ENCODE results near the gene ZNF883.
"Not testable (repeated sequence)": the region's sequence is repeated elsewhere in the genome, so short reads cannot be mapped to it uniquely, and the experiment has no call there.

ZNF883 gene

GRCh38 chr9:113011911-113012381 is at the start of gene ZNF883:
Gene ZNF883 (minus strand): TSS chr9:113012192.
- peak; percentile 78 for DNase-seq

GRCh38 chr9:113061072-113061850 is 49.3 kb upstream of the ZNF883 start:
- DNase-seq, result not testable (repeated sequence)

- DNase-seq, result not testable (repeated sequence)
These were observed 47.7 kb upstream of the ZNF883 start for GRCh38 chr9:113059581-113060284.

GRCh38 chr9:113057193-113057592 is 45.2 kb upstream of the ZNF883 start:
- peak; percentile 29 for DNase-seq

GRCh38 chr9:113056191-113057106 is 44.5 kb upstream of the ZNF883 start, which contains the start of gene ZFP37:
Gene ZFP37 (minus strand): TSS chr9:113056724. CDS start chr9:113056688, 36 bp downstream.
- peak; percentile 89 for DNase-seq

- peak; percentile 36 for DNase-seq
These were observed 31.1 kb upstream of the ZNF883 start for GRCh38 chr9:113042884-113043657.

GRCh38 chr9:113026200-113026599 is 14.2 kb upstream of the ZNF883 start:
- no peak for DNase-seq

GRCh38 chr9:113018247-113018646 is 6.3 kb upstream of the ZNF883 start:
- no peak for DNase-seq

GRCh38 chr9:113012492-113012891 is 500 bp upstream of the ZNF883 start:
- DNase-seq, result peak; percentile 24

- DNase-seq, result peak; percentile 4
These were observed 6.2 kb downstream of the ZNF883 start for GRCh38 chr9:113005777-113006176.

- peak; percentile 6 for DNase-seq
These were observed 14.6 kb downstream of the ZNF883 start for GRCh38 chr9:112997236-112997941.

- peak; percentile 31 for DNase-seq
These were observed 40.6 kb downstream of the ZNF883 start for GRCh38 chr9:112971415-112971814.

- DNase-seq, result peak; percentile 20
These were observed 41.1 kb downstream of the ZNF883 start for GRCh38 chr9:112970939-112971338.

GRCh38 chr9:112969730-112970129 is 42.3 kb downstream of the ZNF883 start:
- DNase-seq, result no peak

GRCh38 chr9:112955550-112955949 is 56.4 kb downstream of the ZNF883 start:
- no peak for DNase-seq

- peak; percentile 57 for DNase-seq
These were observed 66.3 kb downstream of the ZNF883 start for GRCh38 chr9:112945620-112946208.

- DNase-seq, result no peak
These were observed 72.6 kb downstream of the ZNF883 start for GRCh38 chr9:112939418-112939817.

- no peak for DNase-seq
These were observed 78.3 kb downstream of the ZNF883 start for GRCh38 chr9:112933696-112934095.

GRCh38 chr9:112925058-112925641 is 86.8 kb downstream of the ZNF883 start:
- DNase-seq, result peak; percentile 65

GRCh38 chr9:112921549-112921948 is 90.4 kb downstream of the ZNF883 start:
- DNase-seq, result peak; percentile 58

- no peak for DNase-seq
These were observed 94.0 kb downstream of the ZNF883 start for GRCh38 chr9:112917987-112918362.
